Keratinocyte (primary cell): ENCODE measurements around the gene PI4KA. TPM values are rescaled to one million over a fixed set of nuclear protein-coding genes. Genes with fewer than 3 reads are reported as not detected.

Experiments
- DNase-seq: peaks from one replicate; pipeline ENCODE4 v3.0.0-alpha.2; 2011; ENCODE audit warnings: low read depth, missing footprints, low spot score
- FAIRE-seq: peaks from 2 replicates; lab custom pipeline; 2011; peaks lifted over from hg19 to GRCh38; lab: Jason Lieb, UNC
- H2AFZ ChIP-seq: 2 replicates; pipeline ENCODE4 v1.6.0; 2012; ENCODE audit warnings: low read length, control low read depth, inconsistent platforms; ENCODE audit not compliant: control insufficient read depth
- H3K27ac ChIP-seq: 2 replicates; pipeline ENCODE4 v1.5.1; 2011; ENCODE audit warnings: low read length; ENCODE audit not compliant: control insufficient read depth, insufficient read depth
- H3K27me3 ChIP-seq: 3 replicates; pipeline ENCODE4 v1.6.0; 2011; ENCODE audit warnings: low read length; ENCODE audit not compliant: control insufficient read depth, insufficient read depth; ENCODE audit errors: extremely low read depth
- H3K36me3 ChIP-seq, 2 experiments: 2 replicates in 1 of 2; 3 replicates in 1 of 2; pipeline ENCODE4 v1.5.1; 2011; ENCODE audit warnings: low read length in 2 of 2, mild to moderate bottlenecking in 1 of 2; ENCODE audit not compliant: control insufficient read depth in 2 of 2, insufficient read depth in 2 of 2; ENCODE audit errors: extremely low read depth in 1 of 2
- H3K4me1 ChIP-seq: 3 replicates; pipeline ENCODE4 v1.5.1; 2011; ENCODE audit warnings: low read length; ENCODE audit not compliant: control insufficient read depth, insufficient read depth; ENCODE audit errors: extremely low read depth
- H3K4me2 ChIP-seq: 3 replicates; pipeline ENCODE4 v1.6.0; 2011; ENCODE audit warnings: low read depth, low read length; ENCODE audit not compliant: control insufficient read depth, insufficient read depth; ENCODE audit errors: extremely low read depth
- H3K4me3 ChIP-seq, 3 experiments: fragments of 200-600 bp in 1 of 3; sonication (generic) in 1 of 3; 2 replicates in 2 of 3; 3 replicates in 1 of 3; pipeline ENCODE4 v1.5.1; 2011 to 2016; ENCODE audit warnings: low read length in 3 of 3, mild to moderate bottlenecking in 3 of 3, control low read depth in 2 of 3, inconsistent platforms in 1 of 3, low read depth in 1 of 3, mixed read lengths in 1 of 3, mixed run types in 1 of 3, moderate library complexity in 1 of 3; ENCODE audit not compliant: control insufficient read depth in 2 of 3, insufficient read depth in 2 of 3; ENCODE audit errors: extremely low read depth in 1 of 3
- H3K79me2 ChIP-seq: 2 replicates; pipeline ENCODE4 v1.6.0; 2012; ENCODE audit warnings: low read length; ENCODE audit not compliant: control insufficient read depth, insufficient read depth
- H3K9ac ChIP-seq: 3 replicates; pipeline ENCODE4 v1.6.0; 2011; ENCODE audit warnings: low read length; ENCODE audit not compliant: control insufficient read depth, insufficient read depth; ENCODE audit errors: extremely low read depth
- H3K9me1 ChIP-seq: 3 replicates; pipeline ENCODE4 v1.6.0; 2011; ENCODE audit warnings: low read length; ENCODE audit not compliant: control insufficient read depth, insufficient read depth; ENCODE audit errors: extremely low read depth
- H3K9me3 ChIP-seq: 2 replicates; pipeline ENCODE4 v1.5.1; 2012; ENCODE audit warnings: low read depth, low read length; ENCODE audit not compliant: control insufficient read depth
- H4K20me1 ChIP-seq: 3 replicates; pipeline ENCODE4 v1.6.0; 2011; ENCODE audit warnings: low read length; ENCODE audit not compliant: control insufficient read depth, insufficient read depth; ENCODE audit errors: extremely low read depth
- EZH2 ChIP-seq: IDR thresholded peaks from one replicate; pipeline ENCODE4 v1.6.1; 2012; ENCODE audit warnings: inconsistent platforms, mild to moderate bottlenecking, low read length, moderate library complexity
- dilution Hi-C: fragments of 300-500 bp; cut with MboI; formaldehyde crosslinking; loops from one replicate; pipeline ENCODE4 v1.7.0; 2020; ENCODE audit warnings: low sequenced_read_pairs; ENCODE audit not compliant: extremely low pct_ligation_motif_present
- polyA plus RNA-seq, 5 experiments: library from polyadenylated mRNA; depleted of rRNA in 3 of 5; stranded (reverse) in 3 of 5; stranded (forward) in 1 of 5; unstranded in 1 of 5; fragments of >200 nt; gene quantifications; 1 replicate in 1 of 5; 2 replicates in 3 of 5; 3 replicates in 1 of 5; pipeline versions ENCODE4 v1.2.1 to v1.2.3, GENCODE V29; 2011 to 2012; ENCODE audit warnings: missing spikeins in 2 of 5, low read depth in 1 of 5, low replicate concordance in 1 of 5
- TF ChIP-seq, protein P1 (sequence below), 3 experiments: IDR thresholded peaks in 1 of 3; conservative IDR thresholded peaks in 1 of 3; optimal IDR thresholded peaks in 1 of 3; 2 replicates in 2 of 3; 3 replicates in 1 of 3; pipeline versions ENCODE3 to v1.5.1; 2011; ENCODE audit warnings: low read length in 3 of 3, mild to moderate bottlenecking in 3 of 3, moderate library complexity in 2 of 3, control low read depth in 1 of 3, inconsistent platforms in 1 of 3; ENCODE audit not compliant: insufficient read depth in 2 of 3; ENCODE audit errors: extremely low read depth in 1 of 3

PI4KA gene
- polyA plus RNA-seq, 1 donor (not counting 4 experiments of a cell fraction or from before 2014, with no cell fraction given): 13.6 TPM

DNA sequence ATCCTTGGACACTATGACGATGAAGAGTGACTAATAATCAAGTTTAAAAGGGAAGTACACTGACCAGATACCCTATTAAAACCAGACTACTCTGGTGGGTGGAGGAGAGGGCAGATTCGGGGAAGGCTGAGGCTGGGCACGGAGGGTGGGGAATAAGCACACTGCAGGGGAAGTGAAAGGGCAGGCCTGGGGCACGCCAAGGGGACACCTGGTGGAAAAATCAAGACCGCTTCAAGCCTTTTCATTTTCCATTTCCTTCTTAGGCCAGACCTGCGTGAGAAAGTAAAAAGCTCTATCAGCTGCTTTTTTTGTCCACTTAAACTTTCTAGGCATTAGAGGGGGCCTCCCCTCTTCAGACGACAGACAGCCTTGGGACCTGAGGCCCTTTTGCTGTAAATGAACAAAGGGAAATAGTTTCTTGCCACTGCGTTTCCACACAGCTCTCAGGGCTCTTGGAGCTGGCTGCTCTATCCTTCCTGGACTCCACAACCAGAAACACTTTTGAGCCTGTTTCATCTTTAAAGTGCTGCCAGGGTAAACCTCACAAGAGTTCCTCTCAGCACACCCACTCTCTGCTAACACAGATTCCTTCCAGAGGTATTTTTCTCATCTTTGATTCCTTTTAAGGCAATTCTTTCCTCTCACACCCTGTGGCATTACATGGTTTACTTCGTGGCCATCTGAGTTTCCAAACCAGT lies 109.7 kb downstream of the PI4KA start:
- TF ChIP-seq EZH2: no peak
- TF ChIP-seq, protein P1, sequence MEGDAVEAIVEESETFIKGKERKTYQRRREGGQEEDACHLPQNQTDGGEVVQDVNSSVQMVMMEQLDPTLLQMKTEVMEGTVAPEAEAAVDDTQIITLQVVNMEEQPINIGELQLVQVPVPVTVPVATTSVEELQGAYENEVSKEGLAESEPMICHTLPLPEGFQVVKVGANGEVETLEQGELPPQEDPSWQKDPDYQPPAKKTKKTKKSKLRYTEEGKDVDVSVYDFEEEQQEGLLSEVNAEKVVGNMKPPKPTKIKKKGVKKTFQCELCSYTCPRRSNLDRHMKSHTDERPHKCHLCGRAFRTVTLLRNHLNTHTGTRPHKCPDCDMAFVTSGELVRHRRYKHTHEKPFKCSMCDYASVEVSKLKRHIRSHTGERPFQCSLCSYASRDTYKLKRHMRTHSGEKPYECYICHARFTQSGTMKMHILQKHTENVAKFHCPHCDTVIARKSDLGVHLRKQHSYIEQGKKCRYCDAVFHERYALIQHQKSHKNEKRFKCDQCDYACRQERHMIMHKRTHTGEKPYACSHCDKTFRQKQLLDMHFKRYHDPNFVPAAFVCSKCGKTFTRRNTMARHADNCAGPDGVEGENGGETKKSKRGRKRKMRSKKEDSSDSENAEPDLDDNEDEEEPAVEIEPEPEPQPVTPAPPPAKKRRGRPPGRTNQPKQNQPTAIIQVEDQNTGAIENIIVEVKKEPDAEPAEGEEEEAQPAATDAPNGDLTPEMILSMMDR (optimal IDR thresholded peaks at IDR 0.05 in 1 of 3, IDR thresholded peaks at IDR 0.05 in 1 of 3, conservative IDR thresholded peaks at IDR 0.05 in 1 of 3; ENCODE audit: extremely low read depth in 1 of 3, insufficient read depth in 2 of 3, low read length in 3 of 3): no peak
- H3K27me3 ChIP-seq: no peaks in the 10 kb centered on the region
- dilution Hi-C loops: no loop called here

DNA sequence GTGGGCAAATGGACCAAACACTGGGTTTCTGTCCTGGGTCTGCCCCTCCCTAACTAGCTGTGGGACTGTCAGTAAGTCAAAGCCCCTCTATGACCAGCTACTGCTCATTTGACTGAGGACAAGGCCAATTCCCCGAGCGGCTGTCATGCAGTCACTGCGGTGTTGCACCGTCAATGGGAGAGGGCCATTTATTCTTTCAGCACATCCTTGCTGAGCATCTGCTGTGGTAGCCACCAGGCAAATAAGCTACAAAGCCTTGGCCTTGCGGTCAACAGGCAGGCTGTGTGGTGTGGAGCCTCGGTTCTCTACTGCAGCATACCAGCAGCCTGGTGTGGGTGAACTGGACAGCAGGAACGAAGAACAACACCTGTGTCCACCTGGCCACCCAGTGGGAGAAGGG lies 110.5 kb downstream of the PI4KA start:
- Histone ChIP-seq H3K27ac (no peak overlapping the region), H3K79me2 (no peaks in the 10 kb centered on the region), H3K9me3 (no peaks in the 10 kb centered on the region), H3K4me1 (no peaks in the 10 kb centered on the region), H3K4me3 (no peak overlapping the region), H3K9ac (no peak overlapping the region), H4K20me1 (peaks cover 10% of the 10 kb centered on the region), H3K27me3 (no peaks in the 10 kb centered on the region), H3K36me3 (peaks cover 4 to 6% of the 10 kb centered on the region in 2 experiments), H3K9me1 (peaks cover 3% of the 10 kb centered on the region), H2AFZ (no peak overlapping the region), H3K4me2 (no peak overlapping the region)
- FAIRE-seq (no peak), DNase-seq (no peak)
- TF ChIP-seq, protein P1 (optimal IDR thresholded peaks at IDR 0.05 in 1 of 3, IDR thresholded peaks at IDR 0.05 in 1 of 3, conservative IDR thresholded peaks at IDR 0.05 in 1 of 3; ENCODE audit: extremely low read depth in 1 of 3, insufficient read depth in 2 of 3, low read length in 3 of 3): no peak
- no peak for TF ChIP-seq EZH2
- dilution Hi-C loops: no loop called here

More for the DNA sequence above, 109.7 kb downstream of the PI4KA start:
- peaks cover 10% of the 10 kb centered on the region for H4K20me1 ChIP-seq
- peaks cover 3% of the 10 kb centered on the region for H3K9me1 ChIP-seq
- H3K4me2 ChIP-seq: no peak overlapping the region
- H3K4me3 ChIP-seq: no peak overlapping the region
- H3K79me2 ChIP-seq: no peaks in the 10 kb centered on the region
- H3K27ac ChIP-seq: no peak overlapping the region
- no peaks in the 10 kb centered on the region for H3K9me3 ChIP-seq
- H2AFZ ChIP-seq: no peak overlapping the region
- DNase-seq: no peak
- no peak overlapping the region for H3K9ac ChIP-seq
- peaks cover 4 to 6% of the 10 kb centered on the region in 2 experiments for H3K36me3 ChIP-seq
- FAIRE-seq: no peak
- H3K4me1 ChIP-seq: no peaks in the 10 kb centered on the region
